Esophagus muscularis mucosa (tissue), 4 donors: ENCODE results near the gene PAQR5. TPM values are rescaled to one million over a fixed set of nuclear protein-coding genes. Genes with fewer than 3 reads are reported as not detected.

Experiments used
- DNase-seq: peaks from one replicate; pipeline ENCODE4 v3.0.0-alpha.2; 2017; ENCODE audit errors: extremely low spot score
- H3K27ac ChIP-seq, 4 donors: fragments of 200-600 bp; sonication (generic); replicated peaks in 1 of 4; 1 replicate in 3 of 4; 2 replicates in 1 of 4; pipeline ENCODE4 v1.5.1; 2016 to 2019; ENCODE audit warnings: mild to moderate bottlenecking in 1 of 4
- H3K27me3 ChIP-seq, 4 donors: fragments of 200-600 bp; sonication (generic); one replicate each; pipeline versions ENCODE4 v1.5.1 to v1.6.0; 2016 to 2019
- H3K36me3 ChIP-seq, 4 donors: fragments of 200-600 bp; sonication (generic); one replicate each; pipeline ENCODE4 v1.5.1; 2016 to 2019
- H3K4me1 ChIP-seq, 4 donors: fragments of 200-600 bp; sonication (generic); one replicate each; pipeline ENCODE4 v1.5.1; 2016 to 2019
- H3K4me3 ChIP-seq, 4 donors: fragments of 200-600 bp; sonication (generic); 1 replicate in 2 of 4; 2 replicates in 2 of 4; pipeline ENCODE4 v1.5.1; 2016 to 2019; ENCODE audit warnings: mild to moderate bottlenecking in 4 of 4, moderate library complexity in 1 of 4
- H3K9me3 ChIP-seq, 4 donors: fragments of 200-600 bp; sonication (generic); 1 replicate in 3 of 4; 2 replicates in 1 of 4; pipeline ENCODE4 v1.5.1; 2016 to 2019
- CTCF ChIP-seq, 3 experiments: fragments of 200-600 bp in 2 of 3; fragments of 450-650 bp in 1 of 3; sonication (generic) in 2 of 3; IDR thresholded peaks; one replicate each; pipeline ENCODE4 v1.5.1; 2017 to 2019; ENCODE audit warnings: antibody characterized with exemption in 3 of 3, mild to moderate bottlenecking in 2 of 3, moderate library complexity in 1 of 3
- EP300 ChIP-seq: sonication (generic); formaldehyde crosslinking; IDR thresholded peaks from one replicate; pipeline ENCODE4 v1.6.1; 2017; ENCODE audit warnings: antibody characterized with exemption
- POLR2A ChIP-seq: fragments of 450-650 bp; IDR thresholded peaks from one replicate; pipeline ENCODE4 v1.6.1; 2017; ENCODE audit warnings: antibody characterized with exemption, moderate library complexity, mild to moderate bottlenecking, low read depth
- POLR2AphosphoS5 ChIP-seq, 2 donors: sonication (generic); formaldehyde crosslinking; IDR thresholded peaks; one replicate each; pipeline ENCODE4 v1.6.1; 2017; ENCODE audit warnings: antibody characterized with exemption in 2 of 2
- whole genome bisulfite sequencing: methylation state at CpG from one replicate; pipeline ENCODE4 v1.1.5; 2018; 5-methylcytosine and 5-hydroxymethylcytosine counted together
- intact Hi-C: fragments of 100-400 bp; cut with DNase I; formaldehyde crosslinking; loops from one replicate; pipeline ENCODE4 v1.15.1; 2023
- total RNA-seq, 4 donors: library from RNA; depleted of rRNA; stranded (reverse); fragments of >200 nt; gene quantifications; one replicate each; pipeline versions ENCODE4 v1.1.0 to v1.2.1, GENCODE V29; 2016

The PAQR5 gene
- 1 to 10 TPM in 2 of 4 donors, under 1 TPM in 2; 0.32 to 3.0 (median 1.5) TPM for total RNA-seq

- Histone ChIP-seq H3K36me3 (no peaks in the 10 kb centered on the region), H3K27ac (no peak within 1 kb of the TSS), H3K4me3 (peak within 1 kb of the TSS; percentile 55 to 66 (median 58)), H3K9me3 (no peaks in the 10 kb centered on the region), H3K27me3 (peaks cover 0 to 59% (median 23%) of the 10 kb centered on the region in 4 donors), H3K4me1 (peaks cover 13 to 16% (median 14%) of the 10 kb centered on the region in 4 donors)
- TF ChIP-seq POLR2A (no peak), POLR2AphosphoS5 (IDR thresholded peaks at IDR 0.05) (no peak)
- DNase-seq: no peak
- WGBS: 2% methylated on average over 7 of the region's 74 CpGs
- intact Hi-C loops: no loop called here
Measured at GRCh38 chr15:69298697-69299441, at the start of gene PAQR5. TSS of gene PAQR5 (plus strand) at chr15:69298912. CDS start at chr15:69360081, 61,169 bp downstream.

GRCh38 chr15:69253156-69253555 lies 45.6 kb upstream of the PAQR5 start:
- peaks cover 0 to 10% (median 2%) of the 10 kb centered on the region in 4 donors for H3K36me3 ChIP-seq
- TF ChIP-seq CTCF (IDR thresholded peaks at IDR 0.05): no peak
- no peak for TF ChIP-seq POLR2AphosphoS5 (IDR thresholded peaks at IDR 0.05)
- TF ChIP-seq POLR2A: no peak
- no peak for TF ChIP-seq EP300
- DNase-seq: no peak
- H3K27me3 ChIP-seq: no peaks in the 10 kb centered on the region
- 47% methylated on average over 3 of the region's 3 CpGs for WGBS
- no peak overlapping the region for H3K27ac ChIP-seq
- no peak overlapping the region for H3K4me3 ChIP-seq
- no peaks in the 10 kb centered on the region for H3K4me1 ChIP-seq
- H3K9me3 ChIP-seq: no peaks in the 10 kb centered on the region
- intact Hi-C loops: no loop called here

GRCh38 chr15:69265347-69265955 lies 33.3 kb upstream of the PAQR5 start:
- H3K4me3 ChIP-seq: no peak overlapping the region
- no peak overlapping the region for H3K27ac ChIP-seq
- DNase-seq: no peak
- no peaks in the 10 kb centered on the region for H3K9me3 ChIP-seq
- TF ChIP-seq CTCF (IDR thresholded peaks at IDR 0.05) (peak; percentile 41 to 60 (median 54)), EP300 (no peak)
- intact Hi-C loops: loop anchor here (2.0 to 10.0 kb wide), 2 partner anchors 105 to 129 kb away; partner anchors contain the start of gene GLCE
- no peaks in the 10 kb centered on the region for H3K27me3 ChIP-seq
- H3K4me1 ChIP-seq: no peaks in the 10 kb centered on the region
- 46% methylated on average over 5 of the region's 5 CpGs for WGBS
- H3K36me3 ChIP-seq: peaks cover 0 to 23% (median 12%) of the 10 kb centered on the region in 4 donors

- Histone ChIP-seq H3K4me1 (peaks cover 0 to 3% (median 0%) of the 10 kb centered on the region in 4 donors), H3K9me3 (no peaks in the 10 kb centered on the region), H3K27me3 (no peaks in the 10 kb centered on the region), H3K4me3 (no peak overlapping the region), H3K27ac (no peak overlapping the region), H3K36me3 (peaks cover 0 to 10% (median 7%) of the 10 kb centered on the region in 4 donors)
- intact Hi-C loops: no loop called here
- TF ChIP-seq EP300 (no peak), POLR2AphosphoS5 (IDR thresholded peaks at IDR 0.05) (no peak), CTCF (IDR thresholded peaks at IDR 0.05) (no peak), POLR2A (no peak)
- DNase-seq: no peak
Measured at GRCh38 chr15:69271217-69271616, 27.5 kb upstream of the PAQR5 start.

GRCh38 chr15:69272139-69272538 lies 26.6 kb upstream of the PAQR5 start:
- intact Hi-C loops: no loop called here
- WGBS: 62% methylated on average over 3 of the region's 3 CpGs
- Histone ChIP-seq H3K9me3 (no peaks in the 10 kb centered on the region), H3K36me3 (peaks cover 0 to 10% (median 7%) of the 10 kb centered on the region in 4 donors), H3K4me3 (no peak overlapping the region), H3K27me3 (no peaks in the 10 kb centered on the region), H3K4me1 (peaks cover 0 to 4% (median 0%) of the 10 kb centered on the region in 4 donors), H3K27ac (no peak overlapping the region)
- no peak for TF ChIP-seq CTCF (IDR thresholded peaks at IDR 0.05)
- no peak for TF ChIP-seq POLR2AphosphoS5 (IDR thresholded peaks at IDR 0.05)
- TF ChIP-seq EP300: no peak
- TF ChIP-seq POLR2A: no peak
- no peak for DNase-seq
